H1 (cell line): Measurements from ENCODE around the gene GPR101. TPM values are rescaled to one million over a fixed set of nuclear protein-coding genes. Genes with fewer than 3 reads are reported as not detected.

Experiments
- CTCF ChIA-PET: fragments of 300-600 bp; sonication (Branson Sonifier 250); formaldehyde crosslinking; loops from one replicate; lab custom pipeline; 2021; ENCODE audit not compliant: partially characterized antibody; lab: Charles Lee
- POLR2A ChIA-PET: fragments of 300-600 bp; sonication (Branson Sonifier 250); formaldehyde crosslinking; loops from one replicate; lab custom pipeline; 2021; ENCODE audit warnings: inconsistent platforms; ENCODE audit not compliant: partially characterized antibody; lab: Charles Lee
- DNase-seq, 2 experiments: peaks; one replicate each; pipeline versions ENCODE4 v3.0.0 to v3.0.0-alpha.2; 2010 to 2022; ENCODE audit warnings: low spot score in 2 of 2, low read depth in 1 of 2, mixed read lengths in 1 of 2
- FAIRE-seq: peaks from 2 replicates; lab custom pipeline; 2011; peaks lifted over from hg19 to GRCh38; lab: Jason Lieb, UNC
- H2AFZ ChIP-seq: 2 replicates; pipeline ENCODE4 v1.8.1; 2012; ENCODE audit warnings: low read length, inconsistent platforms
- H2AK5ac ChIP-seq: 2 replicates; pipeline ENCODE4 v1.6.1; 2013; ENCODE audit warnings: low read depth, low read length
- H2BK120ac ChIP-seq: replicated peaks from 2 replicates; pipeline ENCODE3; 2013; ENCODE audit warnings: low read depth, low read length, inconsistent platforms
- H2BK12ac ChIP-seq: 2 replicates; pipeline ENCODE4 v1.6.1; 2013; ENCODE audit warnings: low read depth, low read length
- H2BK15ac ChIP-seq: 2 replicates; pipeline ENCODE4 v1.6.1; 2013; ENCODE audit warnings: low read length
- H2BK20ac ChIP-seq: 2 replicates; pipeline ENCODE4 v1.6.1; 2013; ENCODE audit warnings: low read length
- H2BK5ac ChIP-seq: 2 replicates; pipeline ENCODE4 v1.6.1; 2013; ENCODE audit warnings: low read depth, low read length
- H3K14ac ChIP-seq: 2 replicates; pipeline ENCODE4 v1.6.1; 2013; ENCODE audit warnings: inconsistent platforms; ENCODE audit not compliant: insufficient read length
- H3K18ac ChIP-seq: 2 replicates; pipeline ENCODE4 v1.6.1; 2013; ENCODE audit warnings: low read length; ENCODE audit errors: extremely low read depth
- H3K23ac ChIP-seq: 2 replicates; pipeline ENCODE4 v1.6.1; 2013; ENCODE audit warnings: inconsistent platforms; ENCODE audit not compliant: insufficient read length
- H3K23me2 ChIP-seq: 2 replicates; pipeline ENCODE4 v1.6.1; 2013; ENCODE audit warnings: low read depth, low read length
- H3K27ac ChIP-seq: 2 replicates; pipeline ENCODE4 v1.6.1; 2011; ENCODE audit warnings: low read depth, low read length, inconsistent platforms
- H3K27me3 ChIP-seq, 4 experiments: replicated peaks in 1 of 4; 1 replicate in 1 of 4; 2 replicates in 3 of 4; pipeline versions ENCODE4 v1.6.1 to v1.8.1; 2011 to 2013; ENCODE audit warnings: low read length in 3 of 4, mild to moderate bottlenecking in 3 of 4, inconsistent platforms in 2 of 4, mixed read lengths in 2 of 4, moderate library complexity in 1 of 4; ENCODE audit not compliant: control insufficient read depth in 3 of 4, insufficient read depth in 3 of 4; ENCODE audit errors: extremely low read depth in 1 of 4
- H3K36me3 ChIP-seq, 4 experiments: 2 replicates each; pipeline versions ENCODE4 v1.6.1 to v1.8.1; 2011 to 2013; ENCODE audit warnings: mild to moderate bottlenecking in 4 of 4, low read length in 3 of 4, moderate library complexity in 2 of 4, control low read depth in 1 of 4, inconsistent platforms in 1 of 4; ENCODE audit not compliant: insufficient read depth in 4 of 4, control insufficient read depth in 2 of 4
- H3K4ac ChIP-seq: replicated peaks from 2 replicates; pipeline ENCODE3; 2013; ENCODE audit warnings: low read length, low read depth, mixed read lengths, inconsistent platforms; ENCODE audit not compliant: insufficient read length
- H3K4me1 ChIP-seq, 4 experiments: replicated peaks in 1 of 4; 1 replicate in 1 of 4; 2 replicates in 3 of 4; pipeline versions ENCODE4 v1.6.1 to v1.8.1; 2011 to 2013; ENCODE audit warnings: low read length in 3 of 4, inconsistent platforms in 2 of 4, mixed read lengths in 1 of 4; ENCODE audit not compliant: insufficient read depth in 4 of 4, control insufficient read depth in 3 of 4
- H3K4me2 ChIP-seq, 2 experiments: 2 replicates each; pipeline versions ENCODE4 v1.6.1 to v1.8.1; 2011 to 2013; ENCODE audit warnings: low read depth in 2 of 2, low read length in 2 of 2, control low read depth in 1 of 2, inconsistent platforms in 1 of 2, mild to moderate bottlenecking in 1 of 2; ENCODE audit not compliant: insufficient read depth in 1 of 2
- H3K4me3 ChIP-seq, 4 experiments: fragments of 200-600, 300-600 bp in 1 of 4; sonication (generic), shearing (Covaris generic), sonication (Bioruptor Twin) in 1 of 4; 2 replicates each; pipeline versions ENCODE4 v1.5.1 to v1.8.1; 2011 to 2016; ENCODE audit warnings: low read length in 4 of 4, low read depth in 3 of 4, control low read depth in 2 of 4, inconsistent platforms in 2 of 4, mild to moderate bottlenecking in 2 of 4, mixed read lengths in 1 of 4, moderate library complexity in 1 of 4; ENCODE audit not compliant: insufficient read depth in 2 of 4; ENCODE audit errors: extremely low read depth in 1 of 4
- H3K56ac ChIP-seq: replicated peaks from 2 replicates; pipeline ENCODE3; 2013; ENCODE audit warnings: low read depth, mild to moderate bottlenecking, mixed read lengths, low read length, inconsistent platforms; ENCODE audit not compliant: insufficient read length
- H3K79me1 ChIP-seq: 2 replicates; pipeline ENCODE4 v1.6.1; 2013; ENCODE audit warnings: low read depth, low read length, control low read depth
- H3K79me2 ChIP-seq, 2 experiments: 2 replicates each; pipeline versions ENCODE4 v1.6.1 to v1.8.1; 2012 to 2013; ENCODE audit warnings: low read length in 2 of 2, mild to moderate bottlenecking in 2 of 2, inconsistent platforms in 1 of 2; ENCODE audit not compliant: insufficient read depth in 2 of 2, control insufficient read depth in 1 of 2
- H3K9ac ChIP-seq, 4 experiments: replicated peaks in 1 of 4; 1 replicate in 1 of 4; 2 replicates in 3 of 4; pipeline versions ENCODE4 v1.6.1 to v1.8.1; 2011 to 2013; ENCODE audit warnings: low read depth in 3 of 4, low read length in 3 of 4, control low read depth in 2 of 4, mild to moderate bottlenecking in 2 of 4, moderate library complexity in 2 of 4, inconsistent platforms in 1 of 4; ENCODE audit errors: extremely low read depth in 1 of 4
- H3K9me3 ChIP-seq, 2 experiments: 2 replicates each; pipeline versions ENCODE4 v1.6.1 to v1.8.1; 2012 to 2013; ENCODE audit warnings: mild to moderate bottlenecking in 2 of 2, moderate library complexity in 2 of 2, control low read depth in 1 of 2, inconsistent platforms in 1 of 2, low read depth in 1 of 2, low read length in 1 of 2, mixed read lengths in 1 of 2; ENCODE audit not compliant: insufficient read depth in 2 of 2
- H4K20me1 ChIP-seq, 2 experiments: replicated peaks in 1 of 2; 2 replicates each; pipeline versions ENCODE3 to v1.8.1; 2011 to 2013; ENCODE audit warnings: inconsistent platforms in 2 of 2, low read length in 2 of 2, mild to moderate bottlenecking in 1 of 2; ENCODE audit not compliant: insufficient read depth in 2 of 2, control insufficient read depth in 1 of 2
- H4K5ac ChIP-seq: 2 replicates; pipeline ENCODE4 v1.6.1; 2013; ENCODE audit warnings: low read length, low read depth, mixed read lengths, inconsistent platforms; ENCODE audit not compliant: insufficient read length
- H4K8ac ChIP-seq: 2 replicates; pipeline ENCODE4 v1.8.0; 2013; ENCODE audit warnings: mild to moderate bottlenecking, moderate library complexity, low read length, inconsistent platforms; ENCODE audit not compliant: insufficient read depth; ENCODE audit errors: extremely low read depth
- H4K91ac ChIP-seq: replicated peaks from 2 replicates; pipeline ENCODE3; 2013; ENCODE audit warnings: low read length, mixed read lengths, inconsistent platforms; ENCODE audit not compliant: insufficient read length
- CBX5 ChIP-seq: fragments of 300-800, 300-1000 bp; sonication (generic); IDR thresholded peaks from 2 replicates; pipeline ENCODE4 v1.7.1; 2016; ENCODE audit warnings: antibody characterized with exemption, low read length, low read depth
- JUN ChIP-seq: IDR thresholded peaks from 2 replicates; pipeline ENCODE4 v1.6.1; 2011; ENCODE audit warnings: low read depth, mild to moderate bottlenecking, improper control_type of control experiment, low read length
- KDM4A ChIP-seq: IDR thresholded peaks from one replicate; pipeline ENCODE4 v1.7.1; 2012; ENCODE audit warnings: low read depth, mild to moderate bottlenecking, moderate library complexity, low read length, inconsistent platforms; ENCODE audit not compliant: severe bottlenecking
- RAD21 ChIP-seq, 2 experiments: IDR thresholded peaks in 1 of 2; conservative IDR thresholded peaks in 1 of 2; 2 replicates each; pipeline ENCODE4 v1.6.1; 2011; ENCODE audit warnings: low read depth in 2 of 2, low read length in 2 of 2, improper control_type of control experiment in 1 of 2, inconsistent platforms in 1 of 2, mild to moderate bottlenecking in 1 of 2, moderate library complexity in 1 of 2
- SIX5 ChIP-seq: IDR thresholded peaks from 2 replicates; pipeline ENCODE4 v1.6.1; 2011; ENCODE audit warnings: mild to moderate bottlenecking, low read depth, low read length
- SRF ChIP-seq: IDR thresholded peaks from 2 replicates; pipeline ENCODE4 v1.6.1; 2011; ENCODE audit warnings: mild to moderate bottlenecking, low read depth, low read length, moderate library complexity
- SUZ12 ChIP-seq: fragments of 200-600 bp; sonication (generic); IDR thresholded peaks from 2 replicates; pipeline ENCODE4 v1.6.1; 2012; ENCODE audit warnings: mild to moderate bottlenecking, inconsistent platforms, low read length, moderate library complexity, mixed read lengths
- TAF7 ChIP-seq: optimal IDR thresholded peaks from 2 replicates; pipeline ENCODE3; 2011; ENCODE audit warnings: low read depth, mild to moderate bottlenecking, inconsistent platforms, low read length, moderate library complexity, borderline replicate concordance
- WGBS, 2 experiments: shearing (Covaris generic) in 1 of 2; methylation state at CpG; one replicate each; pipeline versions ENCODE4 v1.1.6 to v1.1.7; 2013 to 2015; ENCODE audit warnings: low lambda C conversion rate in 2 of 2, mixed read lengths in 2 of 2, inconsistent platforms in 1 of 2, low coverage in 1 of 2, missing lambda C conversion rate in 1 of 2; ENCODE audit not compliant: insufficient replicate concordance in 2 of 2, insufficient coverage in 1 of 2, insufficient read length in 1 of 2; ENCODE audit errors: extremely low coverage in 1 of 2, missing lambda C conversion rate in 1 of 2; 5-methylcytosine and 5-hydroxymethylcytosine counted together
- polyA plus RNA-seq, 7 experiments: library from polyadenylated mRNA; depleted of rRNA in 3 of 7; stranded (reverse) in 5 of 7; unstranded in 2 of 7; fragments of >200 nt in 5 of 7; fragments of 200-250 nt in 2 of 7; gene quantifications; 1 replicate in 5 of 7; 2 replicates in 1 of 7; 4 replicates in 1 of 7; pipeline versions ENCODE4 v1.2.1 to v1.2.3, GENCODE V29; 2011 to 2013; ENCODE audit warnings: missing spikeins in 2 of 7, mixed read lengths in 2 of 7
- total RNA-seq: library from RNA; stranded (reverse); fragmentation: NEBNext Ultra II Directional; extraction: Animal tissue kit (Norgen Biotek cat#: 25700); gene quantifications from 2 replicates; pipeline ENCODE4 v1.2.1, GENCODE V29; 2021

Gene GPR101
- total and polyA plus RNA-seq, 2 of the 8 experiments (the other 6 are each of a cell fraction or from before 2014, with no cell fraction given) = not detected

DNA sequence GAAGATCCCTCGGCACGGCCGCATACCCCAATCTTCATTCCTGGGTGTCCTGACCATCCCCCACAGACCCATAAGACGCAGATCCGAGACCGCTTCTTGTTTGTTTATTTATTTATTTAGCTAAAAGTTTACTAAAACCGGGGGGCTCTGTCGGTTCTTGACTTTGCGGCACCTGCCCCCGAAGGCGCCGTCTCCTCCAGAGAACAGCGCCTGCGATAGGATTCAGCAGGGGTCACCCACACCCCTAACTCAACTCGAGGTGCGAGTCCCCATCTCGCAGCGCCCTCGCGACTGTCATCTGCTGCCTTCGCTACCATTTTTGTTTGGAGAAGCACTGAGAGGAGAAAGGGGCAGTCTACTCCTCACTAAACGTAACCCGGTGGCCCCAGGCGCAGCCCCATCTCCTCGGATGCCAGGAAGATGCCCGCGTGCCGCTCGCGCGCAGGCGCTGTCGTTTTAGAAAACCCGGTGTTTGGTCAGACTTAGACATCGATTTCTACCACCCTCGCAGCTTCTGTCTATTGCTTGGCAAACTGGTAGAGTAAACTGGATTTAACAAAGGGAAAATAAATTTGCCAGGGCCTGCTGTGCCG is 18.9 kb upstream of the GPR101 start:
- H3K4me1 ChIP-seq = no peaks in the 10 kb centered on the region
- H2BK15ac ChIP-seq = no peak overlapping the region
- no peak for TF ChIP-seq RAD21 (IDR thresholded peaks at IDR 0.05 in 1 of 2, conservative IDR thresholded peaks at IDR 0.05 in 1 of 2; ENCODE audit: low read depth in 2 of 2, low read length in 2 of 2)
- peak; percentile 31 for TF ChIP-seq KDM4A
- TF ChIP-seq SIX5 = no peak
- no peak for TF ChIP-seq CBX5
- no peak for TF ChIP-seq JUN
- TF ChIP-seq SUZ12 = peak; percentile 46; the same call in 1 of the 2 replicates
- TF ChIP-seq SRF = no peak
- no peak for TF ChIP-seq TAF7
- H4K8ac ChIP-seq = no peak overlapping the region
- peak overlapping the region; percentile 48 to 85 for H3K4me2 ChIP-seq
- H3K4ac ChIP-seq = no peak overlapping the region
- H3K27ac ChIP-seq = no peak overlapping the region
- DNase-seq = no peak
- CTCF ChIA-PET = interaction anchor here (0.6 to 5.4 kb wide), 11 partner anchors 9 to 159 kb away, joined by 3 to 26 read pairs (median 5); partner anchors contain the start of gene GPR101
- no peak overlapping the region for H2AK5ac ChIP-seq
- H3K79me1 ChIP-seq = no peaks in the 10 kb centered on the region
- H2BK120ac ChIP-seq = no peak overlapping the region
- no peak overlapping the region for H3K56ac ChIP-seq
- no peak overlapping the region for H4K91ac ChIP-seq
- no peak overlapping the region for H3K14ac ChIP-seq
- H4K20me1 ChIP-seq = no peaks in the 10 kb centered on the region
- no peaks in the 10 kb centered on the region for H3K36me3 ChIP-seq
- no peak overlapping the region for H2BK20ac ChIP-seq
- H3K23ac ChIP-seq = no peak overlapping the region
- H3K9me3 ChIP-seq = no peaks in the 10 kb centered on the region
- no peak overlapping the region for H4K5ac ChIP-seq
- 6% methylated on average over 37 of the region's 37 CpGs; no CpG with 5 or more reads in 1 of the 2 experiments for WGBS, 2 experiments
- H3K18ac ChIP-seq = no peak overlapping the region
- no peak overlapping the region for H3K9ac ChIP-seq
- peaks cover 2% of the 10 kb centered on the region; the same call in 1 of the 2 replicates for H3K23me2 ChIP-seq
- H2BK5ac ChIP-seq = no peak overlapping the region
- H3K4me3 ChIP-seq = peak overlapping the region; percentile 25 to 66 (median 51); a peak in 7 of 8 replicates
- H3K79me2 ChIP-seq = no peaks in the 10 kb centered on the region
- H2AFZ ChIP-seq = peak overlapping the region; percentile 76; the same call in 1 of the 2 replicates
- no peak overlapping the region for H2BK12ac ChIP-seq
- POLR2A ChIA-PET = interaction anchor here (0.7 to 1.0 kb wide), 2 partner anchors 113 to 698 kb away, joined by 3 read pairs; no protein-coding TSS in a partner anchor
- peak; percentile 7 for FAIRE-seq
- peaks cover 7 to 30% (median 19%) of the 10 kb centered on the region in 4 experiments for H3K27me3 ChIP-seq
